GM18909 (cell line): ENCODE data around the gene HOXB5.

ENCODE experiments used
- ATAC-seq: cut with Tn5 transposase; IDR thresholded peaks from one replicate; pipeline ENCODE4 v1.9.1; 2021; ENCODE audit warnings: mild to moderate bottlenecking; ENCODE audit not compliant: unreplicated experiment, poor library complexity

The HOXB5 gene

GRCh38 chr17:48593840-48594537, 410 bp upstream of the HOXB5 start:
- ATAC-seq = no peak

GRCh38 chr17:48592577-48592976, 1.0 kb downstream of the HOXB5 start:
- ATAC-seq = no peak

GRCh38 chr17:48592057-48592514, 1.5 kb downstream of the HOXB5 start:
- ATAC-seq = no peak

- no peak for ATAC-seq
These were observed 2.1 kb downstream of the HOXB5 start for GRCh38 chr17:48591255-48592056.

- ATAC-seq = no peak
These were observed 2.9 kb downstream of the HOXB5 start for GRCh38 chr17:48590607-48591161.

- no peak for ATAC-seq
These were observed 3.6 kb downstream of the HOXB5 start, which contains the start of gene HOXB3 for GRCh38 chr17:48589831-48590606. TSS of gene HOXB3 (minus strand) at chr17:48590241. CDS start at chr17:48552474, 37,767 bp downstream.

GRCh38 chr17:48589060-48589830, 4.3 kb downstream of the HOXB5 start:
- no peak for ATAC-seq

- no peak for ATAC-seq
These were observed 5.1 kb downstream of the HOXB5 start for GRCh38 chr17:48588528-48588927.

- no peak for ATAC-seq
These were observed 5.5 kb downstream of the HOXB5 start for GRCh38 chr17:48588074-48588415.

GRCh38 chr17:48587276-48588073, 6.1 kb downstream of the HOXB5 start:
- ATAC-seq = no peak

- no peak for ATAC-seq
These were observed 7.0 kb downstream of the HOXB5 start for GRCh38 chr17:48586355-48587258.

- no peak for ATAC-seq
These were observed 9.3 kb downstream of the HOXB5 start for GRCh38 chr17:48584223-48584741.

- no peak for ATAC-seq
These were observed 9.8 kb downstream of the HOXB5 start for GRCh38 chr17:48583708-48584222.

- ATAC-seq = no peak
These were observed 10.9 kb downstream of the HOXB5 start for GRCh38 chr17:48582750-48583069.

GRCh38 chr17:48579760-48580554, 13.6 kb downstream of the HOXB5 start:
- ATAC-seq = no peak

GRCh38 chr17:48579471-48579759, 14.2 kb downstream of the HOXB5 start:
- ATAC-seq = no peak
